Esophagus muscularis mucosa (tissue), 4 donors: Measurements from ENCODE around the gene WNT9A. TPM values are rescaled to one million over a fixed set of nuclear protein-coding genes. Genes with fewer than 3 reads are reported as not detected.

Experiments used
- DNase-seq: peaks from one replicate; pipeline ENCODE4 v3.0.0-alpha.2; 2017; ENCODE audit errors: extremely low spot score
- H3K27ac ChIP-seq, 4 donors: fragments of 200-600 bp; sonication (generic); replicated peaks in 1 of 4; 1 replicate in 3 of 4; 2 replicates in 1 of 4; pipeline ENCODE4 v1.5.1; 2016 to 2019; ENCODE audit warnings: mild to moderate bottlenecking in 1 of 4
- H3K27me3 ChIP-seq, 4 donors: fragments of 200-600 bp; sonication (generic); one replicate each; pipeline versions ENCODE4 v1.5.1 to v1.6.0; 2016 to 2019
- H3K36me3 ChIP-seq, 4 donors: fragments of 200-600 bp; sonication (generic); one replicate each; pipeline ENCODE4 v1.5.1; 2016 to 2019
- H3K4me1 ChIP-seq, 4 donors: fragments of 200-600 bp; sonication (generic); one replicate each; pipeline ENCODE4 v1.5.1; 2016 to 2019
- H3K4me3 ChIP-seq, 4 donors: fragments of 200-600 bp; sonication (generic); 1 replicate in 2 of 4; 2 replicates in 2 of 4; pipeline ENCODE4 v1.5.1; 2016 to 2019; ENCODE audit warnings: mild to moderate bottlenecking in 4 of 4, moderate library complexity in 1 of 4
- H3K9me3 ChIP-seq, 4 donors: fragments of 200-600 bp; sonication (generic); 1 replicate in 3 of 4; 2 replicates in 1 of 4; pipeline ENCODE4 v1.5.1; 2016 to 2019
- CTCF ChIP-seq, 3 experiments: fragments of 200-600 bp in 2 of 3; fragments of 450-650 bp in 1 of 3; sonication (generic) in 2 of 3; IDR thresholded peaks; one replicate each; pipeline ENCODE4 v1.5.1; 2017 to 2019; ENCODE audit warnings: antibody characterized with exemption in 3 of 3, mild to moderate bottlenecking in 2 of 3, moderate library complexity in 1 of 3
- EP300 ChIP-seq: sonication (generic); formaldehyde crosslinking; IDR thresholded peaks from one replicate; pipeline ENCODE4 v1.6.1; 2017; ENCODE audit warnings: antibody characterized with exemption
- POLR2A ChIP-seq: fragments of 450-650 bp; IDR thresholded peaks from one replicate; pipeline ENCODE4 v1.6.1; 2017; ENCODE audit warnings: antibody characterized with exemption, moderate library complexity, mild to moderate bottlenecking, low read depth
- POLR2AphosphoS5 ChIP-seq, 2 donors: sonication (generic); formaldehyde crosslinking; IDR thresholded peaks; one replicate each; pipeline ENCODE4 v1.6.1; 2017; ENCODE audit warnings: antibody characterized with exemption in 2 of 2
- WGBS: methylation state at CpG from one replicate; pipeline ENCODE4 v1.1.5; 2018; 5-methylcytosine and 5-hydroxymethylcytosine counted together
- intact Hi-C: fragments of 100-400 bp; cut with DNase I; formaldehyde crosslinking; loops from one replicate; pipeline ENCODE4 v1.15.1; 2023
- total RNA-seq, 4 donors: library from RNA; depleted of rRNA; stranded (reverse); fragments of >200 nt; gene quantifications; one replicate each; pipeline versions ENCODE4 v1.1.0 to v1.2.1, GENCODE V29; 2016

WNT9A gene
- total RNA-seq, 4 donors from 2014 or later, result 7.5 to 18.1 (median 14.4) TPM

GRCh38 chr1:227938911-227939790, 8.6 kb downstream of the WNT9A start:
- intact Hi-C loops, result no loop called here
- peak overlapping the region in 3 of 4 donors; percentile 26 to 89 (median 33) for H3K27ac ChIP-seq

GRCh38 chr1:227938276-227938675, 9.5 kb downstream of the WNT9A start:
- H3K4me3 ChIP-seq, result no peak overlapping the region
- H3K9me3 ChIP-seq, result no peaks in the 10 kb centered on the region
- peak overlapping the region in 1 of 4 donors; percentile 0 for H3K27ac ChIP-seq
- no peak for DNase-seq
- no peak for TF ChIP-seq POLR2A
- TF ChIP-seq POLR2AphosphoS5 (IDR thresholded peaks at IDR 0.05), result no peak
- no peak for TF ChIP-seq EP300
- H3K36me3 ChIP-seq, result no peaks in the 10 kb centered on the region
- 89% methylated on average over 10 of the region's 10 CpGs for WGBS
- intact Hi-C loops, result no loop called here
- H3K27me3 ChIP-seq, result no peaks in the 10 kb centered on the region
- peaks cover 6 to 70% (median 67%) of the 10 kb centered on the region in 4 donors for H3K4me1 ChIP-seq

More at GRCh38 chr1:227938911-227939790, 8.6 kb downstream of the WNT9A start:
- no peaks in the 10 kb centered on the region for H3K27me3 ChIP-seq
- WGBS, result 71% methylated on average over 15 of the region's 27 CpGs
- H3K4me1 ChIP-seq, result peaks cover 11 to 71% (median 68%) of the 10 kb centered on the region in 4 donors
- H3K36me3 ChIP-seq, result no peaks in the 10 kb centered on the region
- DNase-seq, result no peak
- TF ChIP-seq EP300 (no peak), POLR2AphosphoS5 (IDR thresholded peaks at IDR 0.05) (no peak), POLR2A (no peak), CTCF (IDR thresholded peaks at IDR 0.05) (no peak)
- H3K4me3 ChIP-seq, result no peak overlapping the region
- no peaks in the 10 kb centered on the region for H3K9me3 ChIP-seq

- no peak for TF ChIP-seq POLR2A
- TF ChIP-seq EP300, result no peak
- TF ChIP-seq CTCF (IDR thresholded peaks at IDR 0.05), result no peak
- TF ChIP-seq POLR2AphosphoS5 (IDR thresholded peaks at IDR 0.05), result no peak
- H3K4me1 ChIP-seq, result peaks cover 4 to 65% (median 62%) of the 10 kb centered on the region in 4 donors
- no peaks in the 10 kb centered on the region for H3K27me3 ChIP-seq
- no peaks in the 10 kb centered on the region for H3K9me3 ChIP-seq
- peak overlapping the region in 1 of 4 donors; percentile 0 for H3K27ac ChIP-seq
- 87% methylated on average over 5 of the region's 7 CpGs for WGBS
- no peaks in the 10 kb centered on the region for H3K36me3 ChIP-seq
- H3K4me3 ChIP-seq, result no peak overlapping the region
- no peak for DNase-seq
- intact Hi-C loops, result no loop called here
Observed at GRCh38 chr1:227937838-227938145, 9.9 kb downstream of the WNT9A start.

GRCh38 chr1:227937031-227937837, 10.5 kb downstream of the WNT9A start:
- no peaks in the 10 kb centered on the region for H3K9me3 ChIP-seq
- 79% methylated on average over 20 of the region's 20 CpGs for WGBS
- peaks cover 4 to 59% (median 57%) of the 10 kb centered on the region in 4 donors for H3K4me1 ChIP-seq
- H3K27ac ChIP-seq, result peak overlapping the region in 1 of 4 donors; percentile 86
- DNase-seq, result no peak
- intact Hi-C loops, result no loop called here
- no peaks in the 10 kb centered on the region for H3K27me3 ChIP-seq
- H3K4me3 ChIP-seq, result no peak overlapping the region
- TF ChIP-seq POLR2AphosphoS5 (IDR thresholded peaks at IDR 0.05) (no peak), CTCF (IDR thresholded peaks at IDR 0.05) (no peak), POLR2A (no peak), EP300 (no peak)
- no peaks in the 10 kb centered on the region for H3K36me3 ChIP-seq

- Histone ChIP-seq H3K36me3 (no peaks in the 10 kb centered on the region), H3K27ac (peak overlapping the region; percentile 74 to 86 (median 84)), H3K9me3 (no peaks in the 10 kb centered on the region), H3K27me3 (no peaks in the 10 kb centered on the region), H3K4me1 (peaks cover 4 to 52% (median 48%) of the 10 kb centered on the region in 4 donors), H3K4me3 (no peak overlapping the region)
- intact Hi-C loops, result no loop called here
- WGBS, result 95% methylated on average over 7 of the region's 7 CpGs
- TF ChIP-seq POLR2AphosphoS5 (IDR thresholded peaks at IDR 0.05), result no peak
- TF ChIP-seq POLR2A, result no peak
- TF ChIP-seq EP300, result no peak
- no peak for TF ChIP-seq CTCF (IDR thresholded peaks at IDR 0.05)
- no peak for DNase-seq
Observed at GRCh38 chr1:227935826-227936225, 11.9 kb downstream of the WNT9A start.
